NCI-H2029 treated with DMSO at 0.1 percent for 48 hours (cell line): ENCODE data around the gene IFNA6.

Experiments
- DNase-seq: peaks from one replicate; lab custom pipeline; 2025; lab: John Stamatoyannopoulos, UW

The IFNA6 gene

GRCh38 chr9:21331676-21332402, 18.8 kb downstream of the IFNA6 start:
- DNase-seq: no peak

- peak; percentile 34 for DNase-seq
Measured at GRCh38 chr9:21326526-21327139, 24.1 kb downstream of the IFNA6 start.

DNA sequence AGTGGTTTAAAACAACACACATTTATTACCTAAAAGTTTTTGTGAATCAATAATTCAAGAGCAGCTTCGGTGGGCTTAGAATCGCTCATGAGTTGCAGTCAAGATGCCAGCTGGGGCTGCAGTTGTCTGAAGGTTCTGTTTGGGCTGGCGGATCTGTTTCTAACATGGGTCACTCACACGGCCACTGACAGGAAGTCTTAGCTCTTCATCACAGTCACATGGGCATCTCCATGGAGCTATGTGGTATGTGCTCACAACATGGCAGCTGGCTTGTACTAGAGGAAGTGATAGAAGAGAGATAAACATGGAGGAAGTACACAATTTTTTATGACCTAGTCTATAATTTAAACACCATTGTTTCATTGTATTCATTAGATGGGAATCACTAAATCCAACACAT, 26.6 kb downstream of the IFNA6 start:
- no peak for DNase-seq

DNA sequence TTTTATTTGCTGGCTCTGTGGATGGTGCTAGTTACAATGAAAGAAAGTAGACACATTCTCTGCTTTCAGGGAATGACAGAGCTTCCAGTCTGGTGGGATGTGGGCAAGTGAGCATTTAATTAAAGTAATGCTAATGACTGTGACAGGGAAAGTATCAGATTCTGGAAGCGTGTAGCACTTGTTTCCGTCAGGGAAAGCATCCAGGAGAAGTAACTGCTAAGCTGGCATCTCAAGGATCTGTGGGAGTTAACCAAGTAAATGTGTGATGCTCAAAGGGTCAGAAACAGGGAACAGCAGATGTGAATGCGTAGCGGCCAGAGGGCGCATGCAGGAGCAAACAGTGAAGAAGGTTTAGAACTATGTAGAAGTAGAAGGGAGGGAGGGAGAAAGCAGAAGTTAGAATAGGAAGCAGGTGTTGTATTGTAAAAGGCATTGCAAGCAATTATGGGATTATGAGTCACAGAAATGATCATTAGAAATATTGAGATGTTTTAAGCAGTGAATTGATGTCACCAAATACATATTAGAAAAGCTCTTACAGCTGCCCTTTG, 27.7 kb downstream of the IFNA6 start:
- no peak for DNase-seq

GRCh38 chr9:21320465-21320864, 30.2 kb downstream of the IFNA6 start:
- DNase-seq: no peak

DNA sequence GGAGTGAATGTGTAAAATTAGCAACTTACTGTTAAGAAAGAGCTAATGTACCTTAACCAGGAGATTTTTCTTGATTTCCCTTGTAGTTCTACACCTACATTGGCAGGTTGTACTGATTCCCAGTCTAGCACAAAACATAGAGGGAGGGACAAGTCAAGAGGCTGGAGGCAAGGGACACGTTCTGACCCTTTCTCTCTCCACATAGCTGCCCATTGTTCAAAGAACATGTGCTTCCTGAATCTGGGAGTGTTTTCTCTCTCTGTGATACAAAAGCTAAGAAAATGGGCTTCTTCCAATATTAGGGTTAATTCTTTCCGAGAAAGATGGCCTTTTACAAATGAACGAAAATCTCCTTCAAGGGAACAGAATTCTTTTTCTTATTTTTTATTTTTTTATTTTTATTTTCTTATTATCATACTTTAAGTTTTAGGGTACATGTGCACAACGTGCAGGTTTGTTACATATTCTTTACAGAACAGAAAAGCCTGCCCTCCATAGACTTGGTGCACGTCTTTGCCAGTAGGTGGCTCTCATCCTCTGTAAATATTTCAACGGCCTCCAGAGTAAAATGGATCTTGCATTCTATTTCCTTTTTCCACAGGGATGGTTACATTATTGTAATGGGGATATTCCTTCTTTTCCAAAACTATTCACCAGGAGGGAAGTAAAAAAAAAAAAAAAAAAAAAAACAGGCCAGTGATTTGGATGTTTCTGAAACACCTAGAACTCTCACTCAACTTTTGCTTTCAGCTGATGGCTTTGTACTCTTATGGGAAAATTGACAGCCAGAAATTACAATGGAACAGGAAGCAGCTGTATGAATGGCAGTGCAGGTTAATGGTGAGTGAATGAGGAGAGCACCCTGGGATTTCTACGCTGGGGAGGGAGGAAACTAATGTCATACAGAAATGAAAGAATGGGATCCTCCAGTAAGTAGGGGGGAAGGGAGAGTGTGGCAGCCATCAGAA, 32.4 kb downstream of the IFNA6 start:
- peak; percentile 27 for DNase-seq

DNA sequence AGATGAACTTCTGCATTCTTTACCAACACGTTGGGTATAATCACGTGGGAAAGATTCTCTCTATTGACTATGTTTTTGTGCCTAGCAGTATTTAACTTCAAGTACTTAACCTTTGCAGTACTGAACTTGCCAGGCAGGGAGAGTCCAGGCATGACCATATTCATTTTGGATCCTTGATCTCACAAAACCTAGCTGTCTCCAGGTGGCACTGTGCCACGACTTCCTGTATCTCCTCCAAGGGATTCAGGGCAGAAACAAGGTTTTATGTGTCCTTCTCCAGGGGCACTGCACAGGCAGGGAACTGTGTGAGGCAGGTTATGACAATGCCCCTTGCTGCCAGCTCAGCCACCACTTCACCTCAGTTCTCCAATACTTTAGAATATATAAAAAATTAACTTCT, 33.8 kb downstream of the IFNA6 start:
- DNase-seq: no peak

- no peak for DNase-seq
Measured at GRCh38 chr9:21316032-21316842, 34.5 kb downstream of the IFNA6 start.

GRCh38 chr9:21314152-21314551, 36.5 kb downstream of the IFNA6 start:
- DNase-seq: no peak

DNA sequence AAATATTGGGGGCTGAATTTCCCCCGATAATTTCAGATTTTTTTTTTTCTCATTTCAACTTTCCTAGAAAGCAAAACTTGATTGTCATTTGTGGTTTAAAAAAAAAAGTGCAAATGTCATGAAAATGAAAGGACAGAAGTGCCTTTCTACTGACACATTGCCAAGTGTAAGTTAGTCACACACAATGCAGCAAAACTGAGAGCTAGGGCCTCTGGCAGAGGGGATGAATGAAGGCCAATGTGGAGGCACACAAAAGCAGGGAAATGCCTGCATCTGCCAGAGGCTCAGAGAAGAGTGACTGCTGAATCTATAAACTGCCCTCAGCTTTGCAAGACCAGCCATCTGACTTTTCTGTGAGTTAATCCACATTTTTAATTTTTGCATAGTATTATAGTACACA, 38.8 kb downstream of the IFNA6 start:
- DNase-seq: no peak

DNA sequence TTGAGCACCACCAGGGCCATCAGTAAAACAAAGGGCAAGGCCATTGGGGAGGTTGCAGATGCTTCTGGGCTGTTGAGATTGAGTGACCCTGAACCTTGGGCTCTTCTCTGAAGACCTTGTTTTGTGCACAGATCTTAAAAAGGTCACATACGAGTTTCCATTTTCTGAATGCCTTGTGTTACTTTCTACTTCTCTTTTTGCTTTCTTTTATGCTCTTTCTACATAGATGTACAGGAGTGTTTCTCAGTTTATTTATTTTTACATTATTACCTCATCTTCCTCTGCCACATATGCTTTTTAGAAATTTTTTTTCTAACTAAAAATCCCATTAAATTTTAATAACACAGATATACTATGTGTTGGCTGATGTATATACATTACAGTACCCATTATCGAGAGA, 45.5 kb downstream of the IFNA6 start, which contains the start of gene IFNA5:
IFNA5 (minus strand) TSS at position 101 of the 400 bp plus-strand sequence; CDS start at position 44, 57 bp downstream.
- no peak for DNase-seq
